T-cell (primary cell): Measurements from ENCODE around the gene EPO. TPM values are rescaled to one million over a fixed set of nuclear protein-coding genes. Genes with fewer than 3 reads are reported as not detected.

Source experiments
- ATAC-seq, 4 experiments: fragments of 200-7000 bp in 3 of 4; fragments of 150-1000 bp in 1 of 4; cut with Tn5 transposase; replicated peaks in 1 of 4; 1 replicate in 3 of 4; 2 replicates in 1 of 4; pipeline ENCODE4 v1.10.0; 2021; ENCODE audit warnings: moderate library complexity in 3 of 4, mild to moderate bottlenecking in 2 of 4, moderate number of reproducible peaks in 1 of 4
- CTCF ChIA-PET, 2 donors: fragments of 300-600 bp; sonication (Branson Sonifier 250); formaldehyde crosslinking; loops; one replicate each; lab custom pipeline; 2022; ENCODE audit warnings: antibody characterized with exemption in 2 of 2; lab: Charles Lee
- POLR2A ChIA-PET, 2 donors: fragments of 300-600 bp; sonication (Branson Sonifier 250); formaldehyde crosslinking; loops; one replicate each; lab custom pipeline; 2022; ENCODE audit warnings: antibody characterized with exemption in 2 of 2; lab: Charles Lee
- DNase-seq, 35 experiments: peaks; one replicate each; pipeline versions ENCODE4 v3.0.0 to v3.0.0-alpha.2; 2013 to 2023
- H3K27ac ChIP-seq: one replicate; pipeline ENCODE4 v1.5.1; 2013; ENCODE audit warnings: low read length
- H3K27me3 ChIP-seq, 2 experiments: replicated peaks in 1 of 2; 1 replicate in 1 of 2; 2 replicates in 1 of 2; pipeline versions ENCODE4 v1.6.1 to v1.7.0; 2013; ENCODE audit warnings: low read length in 1 of 2, mixed read lengths in 1 of 2; ENCODE audit not compliant: control insufficient read depth in 2 of 2, insufficient read depth in 2 of 2; ENCODE audit errors: extremely low read depth in 1 of 2
- H3K36me3 ChIP-seq, 2 donors: 1 replicate in 1 of 2; 2 replicates in 1 of 2; pipeline versions ENCODE4 v1.6.1 to v1.7.0; 2013; ENCODE audit warnings: low read length in 1 of 2; ENCODE audit not compliant: control insufficient read depth in 2 of 2, insufficient read depth in 1 of 2; ENCODE audit errors: extremely low read depth in 1 of 2
- H3K4me1 ChIP-seq, 2 experiments: 1 replicate in 1 of 2; 2 replicates in 1 of 2; pipeline versions ENCODE4 v1.6.1 to v1.7.0; 2013; ENCODE audit warnings: low read length in 2 of 2, mixed read lengths in 1 of 2; ENCODE audit not compliant: insufficient read depth in 2 of 2, control insufficient read depth in 1 of 2; ENCODE audit errors: extremely low read depth in 1 of 2
- H3K4me3 ChIP-seq, 2 donors: 1 replicate in 1 of 2; 2 replicates in 1 of 2; pipeline versions ENCODE4 v1.5.1 to v1.7.0; 2013; ENCODE audit warnings: mild to moderate bottlenecking in 2 of 2, low read length in 1 of 2, moderate library complexity in 1 of 2; ENCODE audit not compliant: control insufficient read depth in 1 of 2; ENCODE audit errors: extremely low read depth in 1 of 2
- H3K9me3 ChIP-seq: 2 replicates; pipeline ENCODE4 v1.7.0; 2013
- H3K27ac Mint-ChIP-seq, 2 donors: one replicate each; pipeline ENCODE4 v1.8.0; 2020 to 2021; ENCODE audit warnings: mild to moderate bottlenecking in 2 of 2, mixed read lengths in 2 of 2
- H3K27me3 Mint-ChIP-seq, 2 donors: one replicate each; pipeline ENCODE4 v1.8.0; 2021 to 2022; ENCODE audit warnings: mixed read lengths in 2 of 2
- H3K36me3 Mint-ChIP-seq: one replicate; pipeline ENCODE4 v1.8.0; 2021; ENCODE audit warnings: mixed read lengths
- H3K4me1 Mint-ChIP-seq, 3 donors: one replicate each; pipeline ENCODE4 v1.8.0; 2020 to 2022; ENCODE audit warnings: mixed read lengths in 3 of 3, mild to moderate bottlenecking in 1 of 3
- H3K4me3 Mint-ChIP-seq, 3 donors: one replicate each; pipeline ENCODE4 v1.8.0; 2020 to 2022; ENCODE audit warnings: mild to moderate bottlenecking in 3 of 3, mixed read lengths in 3 of 3, moderate library complexity in 3 of 3
- H3K9me3 Mint-ChIP-seq, 3 donors: one replicate each; pipeline ENCODE4 v1.8.0; 2020 to 2022; ENCODE audit warnings: mixed read lengths in 3 of 3
- WGBS: methylation state at CpG from one replicate; pipeline ENCODE4 v1.1.5; 2013; ENCODE audit warnings: missing lambda C conversion rate; ENCODE audit not compliant: insufficient coverage; 5-methylcytosine and 5-hydroxymethylcytosine counted together
- total RNA-seq, 35 experiments: library from RNA in 6 of 35; stranded (reverse) in 6 of 35; fragments of 120-200 nt in 1 of 35; gene quantifications; one replicate each; pipeline versions ENCODE4 v1.2.1 to v1.2.4 and lab custom pipeline; 2013 to 2026

The EPO gene
- total RNA-seq, 5 donors from 2014 or later (not counting 1 experiment from before 2014, with no cell fraction given): not detected

GRCh38 chr7:100686201-100686821 lies 34.0 kb upstream of the EPO start:
- no peak overlapping the region for H3K4me3 Mint-ChIP-seq
- peaks cover 14 to 27% (median 23%) of the 10 kb centered on the region in 3 donors for H3K4me1 Mint-ChIP-seq
- WGBS: 95% methylated on average over 20 of the region's 33 CpGs
- DNase-seq (no peak), ATAC-seq (no peak)
- peaks cover 0 to 2% of the 10 kb centered on the region in 2 experiments for H3K27me3 ChIP-seq
- H3K36me3 ChIP-seq: peaks cover 35 to 78% of the 10 kb centered on the region in 2 donors
- H3K4me1 ChIP-seq: peaks cover 9 to 34% of the 10 kb centered on the region in 2 experiments
- peaks cover 10% of the 10 kb centered on the region for H3K36me3 Mint-ChIP-seq
- H3K9me3 ChIP-seq: no peaks in the 10 kb centered on the region
- CTCF ChIA-PET: no interaction called here
- H3K27ac Mint-ChIP-seq: no peak overlapping the region
- no peak overlapping the region for H3K4me3 ChIP-seq
- H3K27ac ChIP-seq: no peak overlapping the region
- POLR2A ChIA-PET: no interaction called here
- H3K27me3 Mint-ChIP-seq: no peaks in the 10 kb centered on the region
- H3K9me3 Mint-ChIP-seq: no peaks in the 10 kb centered on the region

GRCh38 chr7:100686822-100687211 lies 33.5 kb upstream of the EPO start:
- ChIA-PET POLR2A (no interaction called here), CTCF (no interaction called here)
- Histone ChIP-seq H3K36me3 (peaks cover 32 to 73% of the 10 kb centered on the region in 2 donors), H3K4me3 (no peak overlapping the region), H3K9me3 (no peaks in the 10 kb centered on the region), H3K4me1 (peaks cover 6 to 34% of the 10 kb centered on the region in 2 experiments), H3K27ac (no peak overlapping the region), H3K27me3 (peaks cover 0 to 2% of the 10 kb centered on the region in 2 experiments)
- 93% methylated on average over 8 of the region's 17 CpGs for WGBS
- Mint-ChIP-seq H3K4me1 (peaks cover 14 to 25% (median 22%) of the 10 kb centered on the region in 3 donors), H3K27ac (no peak overlapping the region), H3K36me3 (peaks cover 10% of the 10 kb centered on the region), H3K4me3 (no peak overlapping the region), H3K9me3 (no peaks in the 10 kb centered on the region), H3K27me3 (no peaks in the 10 kb centered on the region)
- no peak for ATAC-seq
- DNase-seq: no peak

- Mint-ChIP-seq H3K4me3 (no peak overlapping the region), H3K9me3 (no peaks in the 10 kb centered on the region), H3K36me3 (peaks cover 10% of the 10 kb centered on the region), H3K4me1 (peaks cover 17 to 28% (median 24%) of the 10 kb centered on the region in 3 donors), H3K27ac (no peak overlapping the region), H3K27me3 (no peaks in the 10 kb centered on the region)
- DNase-seq: no peak
- H3K4me1 ChIP-seq: peaks cover 10 to 34% of the 10 kb centered on the region in 2 experiments
- H3K9me3 ChIP-seq: no peaks in the 10 kb centered on the region
- peaks cover 0 to 2% of the 10 kb centered on the region in 2 experiments for H3K27me3 ChIP-seq
- 91% methylated on average over 17 of the region's 22 CpGs for WGBS
- no peak overlapping the region for H3K4me3 ChIP-seq
- CTCF ChIA-PET: interaction anchor here in 1 of 2 donors (0.6 kb wide), 1 partner anchor 125 kb away, joined by 6 read pairs; no protein-coding TSS in a partner anchor
- ATAC-seq: no peak
- H3K27ac ChIP-seq: no peak overlapping the region
- peaks cover 32 to 69% of the 10 kb centered on the region in 2 donors for H3K36me3 ChIP-seq
- POLR2A ChIA-PET: no interaction called here
Measured at GRCh38 chr7:100687261-100687660, 33.0 kb upstream of the EPO start.

GRCh38 chr7:100687751-100688300 lies 32.4 kb upstream of the EPO start:
- Mint-ChIP-seq H3K27ac (no peak overlapping the region), H3K4me3 (no peak overlapping the region), H3K9me3 (no peaks in the 10 kb centered on the region), H3K36me3 (peaks cover 10% of the 10 kb centered on the region), H3K4me1 (peaks cover 23 to 34% (median 30%) of the 10 kb centered on the region in 3 donors), H3K27me3 (no peaks in the 10 kb centered on the region)
- Histone ChIP-seq H3K36me3 (peaks cover 30 to 65% of the 10 kb centered on the region in 2 donors), H3K4me1 (peaks cover 16 to 40% of the 10 kb centered on the region in 2 experiments), H3K27me3 (peaks cover 0 to 2% of the 10 kb centered on the region in 2 experiments), H3K27ac (no peak overlapping the region), H3K9me3 (no peaks in the 10 kb centered on the region), H3K4me3 (no peak overlapping the region)
- DNase-seq (no peak), ATAC-seq (no peak)
- CTCF ChIA-PET: interaction anchor here in 1 of 2 donors (0.6 kb wide), 1 partner anchor 126 kb away, joined by 6 read pairs; no protein-coding TSS in a partner anchor
- 72% methylated on average over 19 of the region's 25 CpGs for WGBS
- POLR2A ChIA-PET: no interaction called here

GRCh38 chr7:100688326-100688860 lies 31.9 kb upstream of the EPO start:
- POLR2A ChIA-PET: interaction anchor here in 1 of 2 donors (1.5 kb wide), 1 partner anchor 8 kb away, joined by 5 read pairs; no protein-coding TSS in a partner anchor
- no peak overlapping the region for H3K4me3 Mint-ChIP-seq
- CTCF ChIA-PET: interaction anchor here in 1 of 2 donors (0.6 kb wide), 1 partner anchor 56 kb away, joined by 3 read pairs; no protein-coding TSS in a partner anchor
- Histone ChIP-seq H3K27me3 (peaks cover 0 to 2% of the 10 kb centered on the region in 2 experiments), H3K4me1 (peaks cover 19 to 45% of the 10 kb centered on the region in 2 experiments), H3K9me3 (no peaks in the 10 kb centered on the region), H3K36me3 (peaks cover 30 to 60% of the 10 kb centered on the region in 2 donors), H3K4me3 (no peak overlapping the region), H3K27ac (no peak overlapping the region)
- peak overlapping the region; percentile 37 to 79 for H3K27ac Mint-ChIP-seq
- H3K27me3 Mint-ChIP-seq: no peaks in the 10 kb centered on the region
- DNase-seq (no peak), ATAC-seq (no peak)
- H3K9me3 Mint-ChIP-seq: no peaks in the 10 kb centered on the region
- H3K4me1 Mint-ChIP-seq: peaks cover 29 to 38% (median 33%) of the 10 kb centered on the region in 3 donors
- 92% methylated on average over 13 of the region's 16 CpGs for WGBS
- peaks cover 8% of the 10 kb centered on the region for H3K36me3 Mint-ChIP-seq
